Ramos (cell line): ENCODE measurements around the gene IRF4.

Experiments
- in situ Hi-C: fragments of 300-500 bp; cut with MboI; formaldehyde crosslinking; loops from one replicate; pipeline ENCODE4 v1.14.3; 2022; ENCODE audit warnings: low sequenced_read_pairs; ENCODE audit not compliant: unreplicated experiment

The IRF4 gene

DNA sequence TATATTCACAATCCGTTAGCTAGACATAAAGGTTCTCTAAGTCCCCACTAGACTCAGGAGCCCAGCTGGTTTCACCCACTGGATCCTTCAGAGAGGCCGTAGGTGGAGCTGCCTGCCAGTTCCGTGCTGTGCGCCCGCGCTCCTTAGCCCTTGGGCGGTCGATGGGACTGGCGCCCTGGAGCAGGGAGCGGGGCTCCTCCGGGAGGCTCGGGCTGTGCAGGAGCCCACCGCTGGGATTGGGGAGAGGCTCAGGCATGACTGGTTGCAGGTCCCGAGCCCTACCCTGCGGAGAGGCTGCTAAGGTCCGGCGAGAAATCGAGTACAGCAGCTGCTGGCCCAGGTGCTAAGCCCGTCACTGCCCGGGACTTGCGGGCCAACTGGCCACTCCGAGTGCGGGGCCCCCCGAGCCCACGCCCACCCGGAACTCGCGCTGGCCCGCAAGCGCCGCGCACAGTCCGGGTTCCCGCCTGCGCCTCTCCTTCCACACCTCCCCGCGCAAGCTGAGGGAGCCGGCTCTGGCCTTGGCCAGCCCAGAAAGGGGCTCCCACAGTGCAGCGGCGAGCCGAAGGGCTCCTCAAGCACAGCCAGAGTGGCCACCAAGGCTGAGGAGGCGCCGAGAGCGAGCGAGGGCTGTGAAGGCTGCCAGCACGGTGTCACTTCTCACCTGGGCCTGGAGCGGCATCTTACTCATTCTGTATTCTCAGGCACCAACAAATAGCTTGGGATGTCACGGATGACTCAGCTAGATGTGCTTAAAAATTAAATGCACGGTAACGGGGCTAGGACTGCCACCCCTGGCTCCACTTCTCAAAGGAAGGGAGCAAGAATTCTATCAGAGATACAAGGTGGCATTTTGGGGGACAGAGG is 44.1 kb downstream of the IRF4 start:
- in situ Hi-C loops: no loop called here

DNA sequence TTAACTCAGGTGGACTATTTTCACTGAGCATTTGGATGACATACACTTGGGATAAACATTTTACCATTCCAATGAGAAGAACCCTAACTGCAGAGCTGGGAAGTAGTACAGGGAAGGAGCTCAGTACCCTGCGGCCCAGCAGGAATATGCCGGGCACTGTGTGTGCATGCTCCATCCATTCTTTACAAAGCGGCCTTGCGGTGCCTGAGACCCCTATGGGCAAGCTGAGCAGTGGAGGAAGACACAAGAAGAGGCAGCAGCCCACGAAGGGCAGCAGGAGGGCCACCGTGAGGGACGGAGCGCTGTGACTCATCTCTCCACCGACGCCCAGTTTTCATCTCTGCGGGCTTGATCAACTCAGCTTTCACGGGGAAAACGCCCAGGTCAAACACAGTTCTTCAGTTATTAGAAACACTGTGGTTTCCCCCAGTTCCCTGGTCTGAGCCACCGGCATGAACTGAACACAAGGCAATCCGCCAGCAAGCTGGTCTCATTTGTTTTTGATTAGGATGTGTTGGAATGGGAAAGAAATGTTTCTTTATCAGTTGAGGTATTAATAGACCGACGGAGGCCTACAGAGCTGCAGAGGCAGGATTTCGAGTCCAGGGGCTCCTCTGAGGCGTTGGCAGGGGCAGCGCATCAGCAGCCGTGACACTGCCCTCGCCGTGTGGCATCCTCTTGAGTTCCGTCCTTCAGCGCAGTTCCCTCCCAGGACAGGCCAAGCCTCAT is 44.9 kb downstream of the IRF4 start:
- in situ Hi-C loops: no loop called here

DNA sequence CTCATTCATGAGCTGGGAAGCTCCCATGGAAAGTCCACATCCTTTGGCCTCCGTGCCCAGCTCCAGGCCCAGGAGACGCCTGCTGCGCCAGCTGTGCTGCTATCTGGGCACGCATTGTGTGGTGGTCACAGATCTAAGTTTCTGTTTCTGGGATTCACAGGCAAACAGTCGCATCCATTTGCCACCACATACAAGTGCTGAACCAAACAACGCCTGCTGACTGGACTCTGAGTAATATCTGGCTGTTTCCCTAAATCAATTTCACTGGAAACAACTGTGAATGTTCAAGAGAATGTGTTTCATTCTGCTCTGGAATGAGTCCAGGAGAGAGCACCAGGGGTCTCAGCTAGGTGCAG is 45.5 kb downstream of the IRF4 start:
- in situ Hi-C loops: no loop called here

- in situ Hi-C loops: no loop called here
These were observed 47.1 kb downstream of the IRF4 start for GRCh38 chr6:438634-439170.

- in situ Hi-C loops: no loop called here
These were observed 48.2 kb downstream of the IRF4 start for GRCh38 chr6:439641-440167.

DNA sequence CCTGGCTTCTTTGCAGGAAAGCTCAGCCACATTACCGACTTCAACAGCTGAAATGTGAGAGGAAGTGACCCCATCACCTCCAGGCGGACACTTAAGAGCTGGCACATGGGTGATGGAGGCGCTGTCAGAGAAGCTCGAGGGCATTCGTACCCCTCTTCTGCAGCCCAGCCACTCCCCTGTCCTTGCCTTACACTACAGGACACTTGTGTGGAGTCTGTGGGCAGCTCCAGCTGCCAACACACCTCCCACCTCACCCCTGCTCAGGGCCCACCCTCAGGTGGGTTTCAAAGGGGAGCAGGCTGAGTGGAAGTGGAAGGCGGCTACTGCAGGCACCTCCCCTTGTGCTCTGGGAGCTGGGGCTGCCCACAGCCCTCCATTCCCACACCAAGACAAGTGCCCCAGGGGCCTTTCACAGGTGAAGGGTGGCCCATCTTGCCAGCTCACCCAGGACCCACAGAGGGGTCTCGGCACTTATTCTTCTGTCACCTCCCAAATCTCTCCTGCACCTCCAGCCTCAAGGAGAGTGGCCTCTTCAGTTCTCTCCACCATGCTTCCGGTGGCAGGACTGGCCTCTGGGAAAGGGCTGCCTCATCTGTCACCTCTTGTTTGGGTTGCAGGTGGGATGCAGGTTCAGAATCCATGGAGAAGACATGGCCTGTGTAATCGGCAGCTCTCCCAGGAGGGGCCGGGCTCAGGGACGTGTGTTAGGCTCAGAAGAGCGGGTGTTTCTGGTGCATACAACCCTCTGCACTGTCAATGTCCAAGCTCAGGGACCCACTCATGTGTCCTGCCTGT is 49.8 kb downstream of the IRF4 start:
- in situ Hi-C loops: no loop called here

DNA sequence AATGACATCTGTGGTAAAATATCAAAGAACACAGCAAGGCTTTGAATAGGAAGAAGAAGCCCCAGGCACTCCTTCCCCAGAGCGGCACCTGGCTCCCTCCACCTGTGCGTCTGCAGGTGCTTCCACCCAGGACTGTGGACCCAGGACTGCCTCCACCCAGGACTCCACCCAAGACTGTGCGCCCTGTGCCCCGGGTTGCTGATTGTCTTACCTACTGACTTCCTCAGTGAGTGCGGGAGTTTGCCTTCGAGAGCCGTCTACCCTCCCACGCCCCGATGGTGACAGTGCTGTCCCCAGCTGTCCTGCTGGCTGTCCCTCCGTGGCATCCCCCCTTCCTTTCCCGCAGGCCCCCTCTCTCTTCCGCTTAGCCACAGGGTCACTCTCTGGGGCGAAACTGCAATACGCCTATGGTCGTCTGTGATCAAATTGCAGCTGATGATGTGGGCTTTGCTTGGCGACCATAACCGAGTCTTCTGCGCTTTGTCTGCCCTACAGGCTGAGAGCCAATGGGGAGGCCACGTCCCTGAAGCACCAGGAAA is 52.1 kb downstream of the IRF4 start:
- in situ Hi-C loops: no loop called here

- in situ Hi-C loops: no loop called here
These were observed 53.2 kb downstream of the IRF4 start for GRCh38 chr6:444653-445275.

- in situ Hi-C loops: no loop called here
These were observed 54.2 kb downstream of the IRF4 start for GRCh38 chr6:445571-446417.

DNA sequence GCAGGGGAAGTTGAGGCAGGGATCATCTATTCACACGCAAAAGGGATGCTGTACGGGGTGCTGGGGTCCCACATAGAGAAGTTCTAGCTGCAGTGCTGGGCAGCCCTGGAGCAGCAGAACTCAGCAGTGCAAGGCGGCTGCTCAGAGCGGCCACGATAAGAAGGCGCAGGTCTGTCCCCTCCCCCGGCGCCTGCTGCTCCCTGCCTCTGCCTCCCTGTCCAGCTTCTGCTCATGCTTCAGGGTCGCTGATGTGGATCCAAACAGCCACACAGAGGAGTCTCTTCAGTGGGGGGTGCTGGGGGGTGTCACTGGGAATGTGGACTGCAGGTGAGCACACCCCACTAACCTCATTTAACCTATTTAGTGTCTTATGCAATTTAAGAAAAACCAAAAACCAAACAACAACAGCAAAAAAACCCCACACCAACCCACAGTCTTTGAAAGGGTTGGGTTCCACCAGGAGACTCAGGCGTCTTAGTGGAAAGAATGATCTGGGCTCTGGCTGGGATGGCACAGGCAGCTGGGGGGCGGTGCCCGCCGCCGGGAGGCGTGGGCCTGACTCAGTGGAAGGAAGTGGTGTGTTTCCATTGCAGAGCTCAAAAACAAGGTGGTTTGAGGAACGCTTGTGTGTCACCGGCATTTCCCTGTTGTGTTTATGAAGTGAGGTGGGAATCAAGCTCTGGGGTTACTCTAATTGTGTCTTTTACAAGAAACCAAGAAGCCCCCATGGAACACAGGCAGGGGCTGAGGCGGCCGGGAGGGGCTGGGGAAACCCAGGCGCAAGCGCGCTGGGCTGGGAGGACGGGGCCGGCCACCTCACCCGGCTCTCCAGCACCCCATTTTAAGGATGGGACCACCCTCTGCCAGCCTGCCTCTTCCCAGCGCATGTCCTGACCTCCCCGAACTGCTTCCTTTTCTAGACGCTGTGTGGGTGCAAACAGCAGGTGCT is 55.1 kb downstream of the IRF4 start:
- in situ Hi-C loops: no loop called here

DNA sequence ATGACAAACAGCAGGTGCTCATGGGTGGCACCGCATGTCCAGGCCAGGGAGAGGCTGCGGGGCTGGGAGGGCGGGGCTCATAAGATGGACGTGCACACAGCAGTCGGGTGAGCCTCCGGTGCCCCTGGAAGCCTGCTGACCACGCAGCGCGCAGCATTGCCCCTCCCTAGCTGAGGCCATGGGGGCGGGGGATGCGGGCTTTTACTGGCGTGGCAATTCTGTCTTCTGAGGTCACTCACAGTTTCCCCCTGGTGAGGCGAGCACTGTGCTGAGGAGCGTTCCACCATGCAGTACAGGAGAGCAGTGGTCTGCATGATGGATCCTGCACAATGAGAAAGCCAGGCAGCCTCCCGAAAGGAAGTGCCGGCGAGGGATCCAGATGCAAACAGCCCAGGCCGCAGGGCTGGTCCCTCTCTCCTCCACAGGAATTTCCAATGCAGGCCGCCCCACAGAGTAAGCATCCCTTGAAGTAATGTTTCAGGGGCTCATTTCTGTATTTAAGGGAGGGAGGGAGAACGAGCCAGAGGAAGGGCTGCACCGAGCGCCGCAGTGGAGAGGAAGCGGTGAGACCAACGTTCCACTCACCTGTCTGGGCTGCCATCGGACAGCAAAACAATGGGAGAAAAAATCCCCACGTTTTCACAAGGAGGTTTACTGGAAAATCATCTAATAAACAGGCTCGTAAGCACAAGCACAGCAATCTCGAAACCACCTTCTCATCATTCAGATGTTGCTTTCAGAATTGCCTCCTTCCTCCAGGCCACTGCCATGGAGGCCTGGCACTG is 56.0 kb downstream of the IRF4 start:
- in situ Hi-C loops: no loop called here

DNA sequence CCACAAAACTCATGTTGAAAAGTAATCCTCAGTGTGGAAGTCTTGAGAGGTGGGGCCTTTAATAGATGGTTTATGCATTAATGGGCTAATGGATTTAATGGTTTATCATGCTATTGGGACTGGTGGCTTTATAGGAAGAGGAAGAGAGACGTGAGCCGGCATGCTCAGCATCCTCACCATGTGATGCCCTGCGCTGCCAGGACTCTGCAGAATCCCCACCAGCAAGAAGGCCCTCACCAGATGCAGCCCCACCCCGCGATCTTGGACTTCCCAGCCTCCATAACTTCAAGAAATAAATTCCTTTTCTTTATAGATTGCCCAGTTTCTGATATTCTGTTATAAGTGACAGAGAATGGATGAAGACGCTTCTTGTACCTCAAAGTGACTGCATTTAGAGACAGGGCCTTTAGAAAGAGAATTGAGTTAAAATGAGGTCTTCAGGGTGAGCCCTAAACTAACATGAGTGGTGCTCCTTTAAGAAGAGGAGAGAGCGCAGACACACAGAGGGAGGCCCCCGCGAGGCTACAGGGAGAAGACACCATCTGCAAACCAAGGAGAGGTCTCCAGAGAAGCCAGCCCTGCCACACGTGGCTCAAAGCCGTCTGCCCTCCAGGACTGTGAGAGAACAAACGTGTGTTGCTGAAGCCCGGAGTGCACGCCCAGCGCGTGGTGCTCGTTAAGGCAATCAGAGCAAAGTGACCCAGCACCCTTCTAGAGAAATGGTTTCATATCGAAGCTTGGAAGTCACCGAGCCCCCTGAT is 56.9 kb downstream of the IRF4 start:
- in situ Hi-C loops: no loop called here

- in situ Hi-C loops: no loop called here
These were observed 57.5 kb downstream of the IRF4 start for GRCh38 chr6:449057-449430.

- in situ Hi-C loops: no loop called here
These were observed 58.2 kb downstream of the IRF4 start for GRCh38 chr6:449486-450419.

DNA sequence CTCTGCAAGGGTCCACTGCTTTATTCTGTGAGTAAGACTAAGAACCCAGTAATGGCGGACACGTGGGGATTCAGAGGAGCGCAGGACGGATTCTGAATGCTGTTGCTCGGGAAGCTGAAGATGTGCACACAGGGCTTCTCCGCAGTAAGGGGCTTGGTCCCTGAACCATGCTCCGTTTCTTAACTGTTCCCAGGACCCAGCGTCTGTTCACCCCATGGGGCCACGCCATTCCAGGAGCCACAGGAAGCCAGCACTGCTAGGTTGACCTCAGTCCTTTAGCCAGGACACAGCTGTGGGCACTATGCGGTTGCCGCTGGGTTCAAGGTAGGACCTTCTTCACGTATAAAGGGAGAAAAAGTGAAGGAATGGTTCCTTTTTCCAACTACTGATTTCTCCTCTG is 59.8 kb downstream of the IRF4 start:
- in situ Hi-C loops: no loop called here
